VCaP (cell line): Measurements from ENCODE around the gene KLF6.

Experiments used
- H3K27ac ChIP-seq: fragments of 450-650 bp; 2 replicates; pipeline ENCODE4 v1.5.1; 2017
- CTCF ChIP-seq: fragments of 450-650 bp; conservative IDR thresholded peaks from 2 replicates; pipeline ENCODE4 v1.5.1; 2017; ENCODE audit warnings: mild to moderate bottlenecking, moderate library complexity

Gene KLF6

GRCh38 chr10:3776796-3777571 is 8.0 kb downstream of the KLF6 start:
- peak overlapping the region; percentile 47 for H3K27ac ChIP-seq
- TF ChIP-seq CTCF = no peak

- H3K27ac ChIP-seq = peak overlapping the region; percentile 47
- TF ChIP-seq CTCF = no peak
Observed at GRCh38 chr10:3775696-3776551, 9.1 kb downstream of the KLF6 start.

- no peak for TF ChIP-seq CTCF
- H3K27ac ChIP-seq = no peak overlapping the region
Observed at GRCh38 chr10:3774814-3775695, 10.0 kb downstream of the KLF6 start.

GRCh38 chr10:3774018-3774813 is 10.8 kb downstream of the KLF6 start:
- no peak overlapping the region for H3K27ac ChIP-seq
- TF ChIP-seq CTCF = no peak

- no peak overlapping the region for H3K27ac ChIP-seq
- no peak for TF ChIP-seq CTCF
Observed at GRCh38 chr10:3773460-3774017, 11.5 kb downstream of the KLF6 start.

GRCh38 chr10:3772361-3773171 is 12.4 kb downstream of the KLF6 start:
- TF ChIP-seq CTCF = no peak
- H3K27ac ChIP-seq = no peak overlapping the region
